ENCODE measurements around the gene LUZP2. TPM values are rescaled to one million over a fixed set of nuclear protein-coding genes. Genes with fewer than 3 reads are reported as not detected.

The LUZP2 gene
- total and polyA plus RNA-seq, 9 of the 15 experiments (the other 6 are each of a cell fraction or from before 2014, with no cell fraction given): not detected

DNA sequence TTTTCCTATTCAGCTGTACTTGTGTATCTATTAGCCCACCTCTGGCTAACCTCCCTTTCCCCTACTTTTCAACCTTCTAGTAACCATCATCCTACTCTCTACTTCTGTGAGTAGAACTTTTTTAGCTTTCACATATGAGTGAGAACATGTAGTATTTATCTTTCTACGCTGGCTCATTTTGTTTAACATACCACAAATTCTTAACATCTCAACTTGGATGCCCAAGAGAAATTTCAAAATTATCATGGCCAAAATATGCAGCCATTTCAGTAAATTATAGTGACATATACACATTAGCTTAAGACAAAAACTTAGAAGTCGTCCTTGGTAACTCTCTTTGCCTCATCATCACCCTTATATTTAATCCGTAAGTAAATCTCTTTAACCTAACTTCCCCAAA is 34.7 kb downstream of the LUZP2 start:
- no TSS peak for BruUV-seq (replicated peaks)
- DNase-seq (ENCODE audit: extremely low read depth in 1 of 4, low spot score in 3 of 4) (no peak), FAIRE-seq (no peak), ATAC-seq (no peak)
- H3K4me2 ChIP-seq (ENCODE audit: insufficient read depth, low read length): no peak overlapping the region
- no peaks in the 10 kb centered on the region for H3K79me2 ChIP-seq (ENCODE audit: control insufficient read depth, insufficient read depth, low read length)
- no peaks in the 10 kb centered on the region for H4K20me1 ChIP-seq (replicated peaks; ENCODE audit: control insufficient read depth, insufficient read depth, low read length)
- no peaks in the 10 kb centered on the region for H3K4me1 ChIP-seq (replicated peaks in 1 of 2; ENCODE audit: control insufficient read depth in 2 of 2, insufficient read depth in 2 of 2, low read length in 2 of 2)
- no peaks in the 10 kb centered on the region for H3K9me3 ChIP-seq (replicated peaks; ENCODE audit: control insufficient read depth, insufficient read depth, low read depth, low read length)
- CTCF ChIA-PET (ENCODE audit: low intra/inter-chr PET ratio): no interaction called here
- in situ Hi-C loops (cut with MboI) (no loop called here), intact Hi-C loops (cut with micrococcal nuclease) (no loop called here)
- 0% methylated on average over 3 of the region's 3 CpGs for WGBS (ENCODE audit: insufficient coverage, low coverage, missing lambda C conversion rate)
- no peak overlapping the region for H3K9ac ChIP-seq (ENCODE audit: insufficient read depth in 1 of 2, low read depth in 2 of 2, low read length in 2 of 2)
- H2AFZ ChIP-seq (ENCODE audit: low read depth, low read length): no peak overlapping the region
- H3K9me1 ChIP-seq (ENCODE audit: control insufficient read depth, insufficient read depth, low read length): no peaks in the 10 kb centered on the region
- no peaks in the 10 kb centered on the region for H3K36me3 ChIP-seq (ENCODE audit: control insufficient read depth, insufficient read depth, low read length)
- no peak overlapping the region for H3K4me3 ChIP-seq
- H3K27me3 ChIP-seq (ENCODE audit: control insufficient read depth in 2 of 2, insufficient read depth in 2 of 2, low read length in 2 of 2): no peaks in the 10 kb centered on the region
- no peak overlapping the region for H3K27ac ChIP-seq (ENCODE audit: extremely low read depth, low read depth, low read length)
- POLR2A ChIA-PET: no interaction called here
- TF ChIP-seq, protein P1, sequence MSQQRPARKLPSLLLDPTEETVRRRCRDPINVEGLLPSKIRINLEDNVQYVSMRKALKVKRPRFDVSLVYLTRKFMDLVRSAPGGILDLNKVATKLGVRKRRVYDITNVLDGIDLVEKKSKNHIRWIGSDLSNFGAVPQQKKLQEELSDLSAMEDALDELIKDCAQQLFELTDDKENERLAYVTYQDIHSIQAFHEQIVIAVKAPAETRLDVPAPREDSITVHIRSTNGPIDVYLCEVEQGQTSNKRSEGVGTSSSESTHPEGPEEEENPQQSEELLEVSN (IDR thresholded peaks at IDR 0.05; ENCODE audit: borderline replicate concordance in 1 of 2, extremely low read depth in 1 of 2, insufficient read depth in 1 of 2, insufficient read length in 1 of 2, low read depth in 1 of 2, low read length in 1 of 2, poor library complexity in 1 of 2, severe bottlenecking in 1 of 2): no peak
- TF ChIP-seq BDP1 (IDR thresholded peaks at IDR 0.05; ENCODE audit: insufficient read depth, insufficient read length) (no peak), ZNF778 (CRISPR knock-in tag; IDR thresholded peaks at IDR 0.05) (no peak), TARDBP (IDR thresholded peaks at IDR 0.05) (no peak), ZNF589 (CRISPR knock-in tag; IDR thresholded peaks at IDR 0.05; ENCODE audit: low read depth) (no peak), ATF1 (CRISPR knock-in tag; IDR thresholded peaks at IDR 0.05) (no peak), ATF1 (tag; IDR thresholded peaks at IDR 0.05) (no peak), CHD2 (IDR thresholded peaks at IDR 0.05; ENCODE audit: low read depth, low read length) (no peak), L3MBTL2 (IDR thresholded peaks at IDR 0.05) (no peak), ETS2 (tag; IDR thresholded peaks at IDR 0.05; ENCODE audit: borderline replicate concordance, poor library complexity, severe bottlenecking) (no peak), KDM5B (IDR thresholded peaks at IDR 0.05; ENCODE audit: insufficient replicate concordance, low read depth, low read length) (no peak), ZNF184 (CRISPR knock-in tag; IDR thresholded peaks at IDR 0.05) (no peak), NELFE (IDR thresholded peaks at IDR 0.05; ENCODE audit: insufficient read depth, insufficient read length) (no peak), CSDE1 (IDR thresholded peaks at IDR 0.05) (no peak), CBFA2T3 (IDR thresholded peaks at IDR 0.05) (no peak), DACH1 (IDR thresholded peaks at IDR 0.05; ENCODE audit: partially characterized antibody) (no peak)
- TF ChIP-seq, protein P2, sequence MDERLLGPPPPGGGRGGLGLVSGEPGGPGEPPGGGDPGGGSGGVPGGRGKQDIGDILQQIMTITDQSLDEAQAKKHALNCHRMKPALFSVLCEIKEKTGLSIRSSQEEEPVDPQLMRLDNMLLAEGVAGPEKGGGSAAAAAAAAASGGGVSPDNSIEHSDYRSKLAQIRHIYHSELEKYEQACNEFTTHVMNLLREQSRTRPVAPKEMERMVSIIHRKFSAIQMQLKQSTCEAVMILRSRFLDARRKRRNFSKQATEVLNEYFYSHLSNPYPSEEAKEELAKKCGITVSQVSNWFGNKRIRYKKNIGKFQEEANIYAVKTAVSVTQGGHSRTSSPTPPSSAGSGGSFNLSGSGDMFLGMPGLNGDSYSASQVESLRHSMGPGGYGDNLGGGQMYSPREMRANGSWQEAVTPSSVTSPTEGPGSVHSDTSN (CRISPR knock-in tag; IDR thresholded peaks at IDR 0.05; ENCODE audit: low read depth): no peak
- TF ChIP-seq, protein P2 (tag; conservative IDR thresholded peaks at IDR 0.05; ENCODE audit: low read depth): no peak
- TF ChIP-seq, protein P3, sequence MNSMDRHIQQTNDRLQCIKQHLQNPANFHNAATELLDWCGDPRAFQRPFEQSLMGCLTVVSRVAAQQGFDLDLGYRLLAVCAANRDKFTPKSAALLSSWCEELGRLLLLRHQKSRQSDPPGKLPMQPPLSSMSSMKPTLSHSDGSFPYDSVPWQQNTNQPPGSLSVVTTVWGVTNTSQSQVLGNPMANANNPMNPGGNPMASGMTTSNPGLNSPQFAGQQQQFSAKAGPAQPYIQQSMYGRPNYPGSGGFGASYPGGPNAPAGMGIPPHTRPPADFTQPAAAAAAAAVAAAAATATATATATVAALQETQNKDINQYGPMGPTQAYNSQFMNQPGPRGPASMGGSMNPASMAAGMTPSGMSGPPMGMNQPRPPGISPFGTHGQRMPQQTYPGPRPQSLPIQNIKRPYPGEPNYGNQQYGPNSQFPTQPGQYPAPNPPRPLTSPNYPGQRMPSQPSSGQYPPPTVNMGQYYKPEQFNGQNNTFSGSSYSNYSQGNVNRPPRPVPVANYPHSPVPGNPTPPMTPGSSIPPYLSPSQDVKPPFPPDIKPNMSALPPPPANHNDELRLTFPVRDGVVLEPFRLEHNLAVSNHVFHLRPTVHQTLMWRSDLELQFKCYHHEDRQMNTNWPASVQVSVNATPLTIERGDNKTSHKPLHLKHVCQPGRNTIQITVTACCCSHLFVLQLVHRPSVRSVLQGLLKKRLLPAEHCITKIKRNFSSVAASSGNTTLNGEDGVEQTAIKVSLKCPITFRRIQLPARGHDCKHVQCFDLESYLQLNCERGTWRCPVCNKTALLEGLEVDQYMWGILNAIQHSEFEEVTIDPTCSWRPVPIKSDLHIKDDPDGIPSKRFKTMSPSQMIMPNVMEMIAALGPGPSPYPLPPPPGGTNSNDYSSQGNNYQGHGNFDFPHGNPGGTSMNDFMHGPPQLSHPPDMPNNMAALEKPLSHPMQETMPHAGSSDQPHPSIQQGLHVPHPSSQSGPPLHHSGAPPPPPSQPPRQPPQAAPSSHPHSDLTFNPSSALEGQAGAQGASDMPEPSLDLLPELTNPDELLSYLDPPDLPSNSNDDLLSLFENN (IDR thresholded peaks at IDR 0.05; ENCODE audit: low read depth in 2 of 2, low read length in 2 of 2): no peak
